ENCODE measurements around the gene PRF1.
"Not testable (repeated sequence)": the region's sequence is repeated elsewhere in the genome, so short reads cannot be mapped to it uniquely, and the experiment has no call there.

The PRF1 gene

GRCh38 chr10:70602665-70603448 is at the start of gene PRF1:
Gene PRF1 (minus strand): TSS chr10:70602741. CDS start chr10:70600902, 1,839 bp downstream.
- DNase-seq = no peak

- DNase-seq = no peak
These were observed 49.1 kb upstream of the PRF1 start for GRCh38 chr10:70651661-70652060.

GRCh38 chr10:70650718-70651117 is 48.2 kb upstream of the PRF1 start:
- no peak for DNase-seq

GRCh38 chr10:70650104-70650503 is 47.6 kb upstream of the PRF1 start:
- no peak for DNase-seq

GRCh38 chr10:70649526-70649925 is 47.0 kb upstream of the PRF1 start:
- DNase-seq = no peak

- no peak for DNase-seq
These were observed 45.9 kb upstream of the PRF1 start for GRCh38 chr10:70648427-70648826.

- no peak for DNase-seq
These were observed 44.5 kb upstream of the PRF1 start for GRCh38 chr10:70647086-70647485.

- not testable (repeated sequence) for DNase-seq
These were observed 42.4 kb upstream of the PRF1 start for GRCh38 chr10:70644959-70645358.

- not testable (repeated sequence) for DNase-seq
These were observed 40.7 kb upstream of the PRF1 start for GRCh38 chr10:70643272-70643671.

- DNase-seq = not testable (repeated sequence)
These were observed 37.3 kb upstream of the PRF1 start for GRCh38 chr10:70639640-70640383.

GRCh38 chr10:70634515-70634914 is 32.0 kb upstream of the PRF1 start:
- DNase-seq = not testable (repeated sequence)

GRCh38 chr10:70634011-70634410 is 31.5 kb upstream of the PRF1 start:
- DNase-seq = no peak

GRCh38 chr10:70631735-70632134 is 29.2 kb upstream of the PRF1 start:
- DNase-seq = not testable (repeated sequence)

- no peak for DNase-seq
These were observed 26.8 kb upstream of the PRF1 start for GRCh38 chr10:70629338-70629737.

- no peak for DNase-seq
These were observed 23.5 kb upstream of the PRF1 start for GRCh38 chr10:70626056-70626455.

GRCh38 chr10:70622981-70623844 is 20.7 kb upstream of the PRF1 start:
- no peak for DNase-seq

- DNase-seq = no peak
These were observed 20.0 kb upstream of the PRF1 start for GRCh38 chr10:70622541-70622940.

GRCh38 chr10:70621503-70622078 is 19.1 kb upstream of the PRF1 start:
- DNase-seq = no peak

- no peak for DNase-seq
These were observed 17.4 kb upstream of the PRF1 start for GRCh38 chr10:70620020-70620289.

GRCh38 chr10:70619271-70620019 is 16.9 kb upstream of the PRF1 start:
- no peak for DNase-seq

- no peak for DNase-seq
These were observed 16.1 kb upstream of the PRF1 start for GRCh38 chr10:70618663-70619062.

- no peak for DNase-seq
These were observed 15.4 kb upstream of the PRF1 start for GRCh38 chr10:70617798-70618568.

Measured in DMS79 (cell line).